HL-60 (cell line): Measurements from ENCODE around the gene CISD1.

Experiments used
- DNase-seq, 2 experiments: peaks; one replicate each; pipeline ENCODE4 v3.0.0-alpha.2; 2010 to 2020; ENCODE audit warnings: low read depth in 1 of 2, low spot score in 1 of 2
- H3K27ac ChIP-seq: fragments of 250-450 bp; sonication (Bioruptor Pico); replicated peaks from 2 replicates; pipeline ENCODE4 v1.5.1; 2020; ENCODE audit warnings: mild to moderate bottlenecking, moderate library complexity
- H3K27me3 ChIP-seq: fragments of 250-450 bp; sonication (Bioruptor Pico); 2 replicates; pipeline ENCODE4 v1.5.1; 2021; ENCODE audit warnings: mild to moderate bottlenecking, moderate library complexity; ENCODE audit not compliant: insufficient read depth, poor library complexity, severe bottlenecking
- H3K4me3 ChIP-seq: replicated peaks from 2 replicates; pipeline ENCODE4 v1.5.1; 2011; ENCODE audit warnings: mild to moderate bottlenecking, control low read depth, low read length; ENCODE audit not compliant: insufficient read depth
- CTCF ChIP-seq: IDR thresholded peaks from one replicate; pipeline ENCODE4 v1.5.1; 2011; ENCODE audit warnings: low read length, control low read depth, inconsistent platforms; ENCODE audit not compliant: insufficient read depth
- GABPA ChIP-seq: IDR thresholded peaks from 2 replicates; pipeline ENCODE4 v1.6.1; 2012; ENCODE audit warnings: low read depth
- POLR2AphosphoS5 ChIP-seq: IDR thresholded peaks from 2 replicates; pipeline ENCODE4 v1.6.1; 2012; ENCODE audit warnings: low read depth
- REST ChIP-seq: IDR thresholded peaks from 2 replicates; pipeline ENCODE4 v1.6.1; 2012; ENCODE audit warnings: low read depth; ENCODE audit not compliant: insufficient replicate concordance
- SPI1 ChIP-seq: IDR thresholded peaks from 2 replicates; pipeline ENCODE4 v1.6.1; 2012; ENCODE audit warnings: low read depth, mild to moderate bottlenecking, borderline replicate concordance

Gene CISD1

GRCh38 chr10:58322835-58323209, 53.9 kb downstream of the CISD1 start:
- Histone ChIP-seq H3K27ac (no peak overlapping the region), H3K27me3 (no peaks in the 10 kb centered on the region), H3K4me3 (no peak overlapping the region)
- TF ChIP-seq CTCF (no peak), REST (no peak), POLR2AphosphoS5 (no peak), SPI1 (no peak), GABPA (no peak)
- no peak for DNase-seq

- no peak for TF ChIP-seq POLR2AphosphoS5
- TF ChIP-seq REST, result no peak
- TF ChIP-seq CTCF, result no peak
- TF ChIP-seq SPI1, result no peak
- no peak overlapping the region for H3K4me3 ChIP-seq
- no peak for DNase-seq
- H3K27ac ChIP-seq, result no peak overlapping the region
- no peaks in the 10 kb centered on the region for H3K27me3 ChIP-seq
Observed at GRCh38 chr10:58326967-58327381, 58.0 kb downstream of the CISD1 start.

GRCh38 chr10:58328233-58328632, 59.3 kb downstream of the CISD1 start:
- Histone ChIP-seq H3K27ac (no peak overlapping the region), H3K27me3 (no peaks in the 10 kb centered on the region), H3K4me3 (no peak overlapping the region)
- DNase-seq, result no peak
- TF ChIP-seq REST, result no peak
- TF ChIP-seq POLR2AphosphoS5, result no peak
- TF ChIP-seq SPI1, result no peak
- TF ChIP-seq GABPA, result no peak
- no peak for TF ChIP-seq CTCF
